Ramos (cell line): ENCODE measurements around the gene TMEM229A.
"Not testable (repeated sequence)": the region's sequence is repeated elsewhere in the genome, so short reads cannot be mapped to it uniquely, and the experiment has no call there.

ENCODE experiments used
- in situ Hi-C: fragments of 300-500 bp; cut with MboI; formaldehyde crosslinking; loops from one replicate; pipeline ENCODE4 v1.14.3; 2022; ENCODE audit warnings: low sequenced_read_pairs; ENCODE audit not compliant: unreplicated experiment

TMEM229A gene

GRCh38 chr7:124033807-124034753 lies 1.2 kb upstream of the TMEM229A start:
- in situ Hi-C loops: no loop called here

- in situ Hi-C loops: no loop called here
Measured at GRCh38 chr7:124033095-124033806, 384 bp upstream of the TMEM229A start.

GRCh38 chr7:124031919-124032318 lies 948 bp downstream of the TMEM229A start:
- in situ Hi-C loops: no loop called here

- in situ Hi-C loops: no loop called here
Measured at GRCh38 chr7:124031406-124031805, 1.5 kb downstream of the TMEM229A start.

- in situ Hi-C loops: no loop called here
Measured at GRCh38 chr7:124030964-124031363, 1.9 kb downstream of the TMEM229A start.

GRCh38 chr7:124029396-124030188 lies 3.3 kb downstream of the TMEM229A start:
- in situ Hi-C loops: no loop called here

- in situ Hi-C loops: no loop called here
Measured at GRCh38 chr7:124027236-124027635, 5.6 kb downstream of the TMEM229A start.

GRCh38 chr7:124024329-124024728 lies 8.5 kb downstream of the TMEM229A start:
- in situ Hi-C loops: not testable (repeated sequence)

GRCh38 chr7:124022551-124022950 lies 10.3 kb downstream of the TMEM229A start:
- in situ Hi-C loops: no loop called here

GRCh38 chr7:124020060-124020459 lies 12.8 kb downstream of the TMEM229A start:
- in situ Hi-C loops: no loop called here

GRCh38 chr7:124013306-124013705 lies 19.6 kb downstream of the TMEM229A start:
- in situ Hi-C loops: no loop called here

GRCh38 chr7:124012864-124013263 lies 20.0 kb downstream of the TMEM229A start:
- in situ Hi-C loops: no loop called here

- in situ Hi-C loops: no loop called here
Measured at GRCh38 chr7:124009321-124009720, 23.5 kb downstream of the TMEM229A start.

GRCh38 chr7:124008296-124008695 lies 24.6 kb downstream of the TMEM229A start:
- in situ Hi-C loops: not testable (repeated sequence)

GRCh38 chr7:123999703-124000102 lies 33.2 kb downstream of the TMEM229A start:
- in situ Hi-C loops: no loop called here

GRCh38 chr7:123998921-123999320 lies 33.9 kb downstream of the TMEM229A start:
- in situ Hi-C loops: no loop called here

GRCh38 chr7:123996327-123996625 lies 36.6 kb downstream of the TMEM229A start:
- in situ Hi-C loops: no loop called here

- in situ Hi-C loops: no loop called here
Measured at GRCh38 chr7:123995617-123996326, 37.1 kb downstream of the TMEM229A start.

- in situ Hi-C loops: no loop called here
Measured at GRCh38 chr7:123994449-123994848, 38.4 kb downstream of the TMEM229A start.

GRCh38 chr7:123993996-123994395 lies 38.9 kb downstream of the TMEM229A start:
- in situ Hi-C loops: no loop called here
